ENCODE results near the gene TAS2R43.
"Not testable (repeated sequence)": the region's sequence is repeated elsewhere in the genome, so short reads cannot be mapped to it uniquely, and the experiment has no call there.

TAS2R43 gene

DNA sequence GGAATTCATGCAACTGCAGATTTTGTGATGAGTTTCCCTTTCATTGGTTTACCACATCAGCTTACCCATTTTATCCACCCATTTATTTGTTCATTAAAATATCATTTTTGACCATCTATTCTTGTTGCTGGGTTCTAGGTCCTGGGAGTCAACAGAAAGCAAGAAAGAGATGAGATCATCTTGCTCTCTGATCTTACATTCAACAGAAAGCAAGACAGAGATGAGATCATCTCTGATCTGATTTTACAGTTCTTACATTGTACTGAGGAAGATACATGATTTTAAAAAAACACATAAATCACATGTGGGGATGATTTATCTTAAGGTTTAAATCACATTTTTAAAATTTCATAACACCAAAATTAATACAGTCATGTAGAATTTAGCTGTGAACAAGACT is 32.3 kb downstream of the TAS2R43 start:
- TF ChIP-seq, protein P1, sequence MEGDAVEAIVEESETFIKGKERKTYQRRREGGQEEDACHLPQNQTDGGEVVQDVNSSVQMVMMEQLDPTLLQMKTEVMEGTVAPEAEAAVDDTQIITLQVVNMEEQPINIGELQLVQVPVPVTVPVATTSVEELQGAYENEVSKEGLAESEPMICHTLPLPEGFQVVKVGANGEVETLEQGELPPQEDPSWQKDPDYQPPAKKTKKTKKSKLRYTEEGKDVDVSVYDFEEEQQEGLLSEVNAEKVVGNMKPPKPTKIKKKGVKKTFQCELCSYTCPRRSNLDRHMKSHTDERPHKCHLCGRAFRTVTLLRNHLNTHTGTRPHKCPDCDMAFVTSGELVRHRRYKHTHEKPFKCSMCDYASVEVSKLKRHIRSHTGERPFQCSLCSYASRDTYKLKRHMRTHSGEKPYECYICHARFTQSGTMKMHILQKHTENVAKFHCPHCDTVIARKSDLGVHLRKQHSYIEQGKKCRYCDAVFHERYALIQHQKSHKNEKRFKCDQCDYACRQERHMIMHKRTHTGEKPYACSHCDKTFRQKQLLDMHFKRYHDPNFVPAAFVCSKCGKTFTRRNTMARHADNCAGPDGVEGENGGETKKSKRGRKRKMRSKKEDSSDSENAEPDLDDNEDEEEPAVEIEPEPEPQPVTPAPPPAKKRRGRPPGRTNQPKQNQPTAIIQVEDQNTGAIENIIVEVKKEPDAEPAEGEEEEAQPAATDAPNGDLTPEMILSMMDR (IDR thresholded peaks at IDR 0.05) = no peak
- Histone ChIP-seq H3K27ac (no peak overlapping the region), H3K4me3 (no peak overlapping the region)
- no peak for DNase-seq (ENCODE audit: low spot score)

DNA sequence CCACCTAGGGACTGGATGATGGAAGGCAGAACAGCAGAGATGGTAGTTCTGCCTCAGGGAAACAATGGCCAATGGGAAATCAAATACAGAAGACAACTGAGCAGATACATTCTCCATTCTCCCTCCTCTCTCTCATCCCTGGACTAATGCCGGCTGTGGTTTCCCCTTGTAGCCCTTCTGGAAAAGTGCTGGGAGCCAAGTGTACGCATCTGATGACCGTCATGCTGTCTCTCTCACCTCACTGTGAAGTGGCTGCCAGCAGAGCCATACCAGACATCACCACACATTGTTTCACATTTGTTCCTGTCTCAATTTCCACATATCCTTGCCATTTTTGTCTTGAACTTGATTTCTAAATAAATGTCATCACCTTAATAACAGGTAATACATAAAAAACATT is 33.1 kb downstream of the TAS2R43 start:
- Histone ChIP-seq H3K4me3 (no peak overlapping the region), H3K27ac (no peak overlapping the region)
- no peak for DNase-seq (ENCODE audit: low spot score)
- TF ChIP-seq, protein P1 (IDR thresholded peaks at IDR 0.05) = no peak

DNA sequence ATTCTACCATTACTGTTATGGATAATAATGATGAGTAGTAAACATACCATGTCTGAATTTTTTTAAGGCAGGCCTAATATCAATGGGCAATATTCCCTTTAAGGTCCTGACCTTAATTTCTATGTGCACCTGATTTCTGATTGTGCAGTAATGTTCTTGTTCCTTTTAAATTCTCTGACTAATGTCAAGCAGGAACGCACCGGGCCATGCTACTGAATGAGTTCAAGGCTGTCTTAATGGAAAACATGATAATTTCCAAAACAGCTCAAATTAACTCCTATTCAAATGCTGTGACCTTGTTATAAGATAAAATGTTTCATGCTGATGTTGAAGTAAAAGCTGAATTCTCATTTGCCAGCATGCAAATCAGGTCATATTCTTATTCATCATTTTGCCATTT is 36.8 kb downstream of the TAS2R43 start:
- H3K27ac ChIP-seq = no peak overlapping the region
- TF ChIP-seq, protein P1 (IDR thresholded peaks at IDR 0.05) = no peak
- no peak for DNase-seq (ENCODE audit: low spot score)
- H3K4me3 ChIP-seq = no peak overlapping the region

GRCh38 chr12:11049806-11050531 is 42.1 kb downstream of the TAS2R43 start:
- DNase-seq (ENCODE audit: low spot score); H3K27ac ChIP-seq; H3K4me3 ChIP-seq: not testable (repeated sequence)

- H3K27ac ChIP-seq; DNase-seq (ENCODE audit: low spot score); H3K4me3 ChIP-seq: not testable (repeated sequence)
Observed at GRCh38 chr12:11041366-11041765, 50.7 kb downstream of the TAS2R43 start.

Measured in coronary artery (tissue), 2 donors.